B cell (primary cell): ENCODE measurements around the gene SPP2. TPM values are rescaled to one million over a fixed set of nuclear protein-coding genes. Genes with fewer than 3 reads are reported as not detected.

Experiments used
- ATAC-seq: fragments of 200-7000 bp; cut with Tn5 transposase; one replicate; pipeline ENCODE4 v1.10.0; 2021; ENCODE audit warnings: low read depth, mild to moderate bottlenecking, moderate number of reproducible peaks, moderate library complexity
- CTCF ChIA-PET: fragments of 350-600 bp; sonication (Branson Sonifier 250); formaldehyde crosslinking; loops from one replicate; lab custom pipeline; 2021; ENCODE audit warnings: antibody characterized with exemption, inconsistent platforms; lab: Charles Lee
- POLR2A ChIA-PET: fragments of 350-600 bp; sonication (Branson Sonifier 250); formaldehyde crosslinking; loops from one replicate; lab custom pipeline; 2021; ENCODE audit warnings: antibody characterized with exemption; lab: Charles Lee
- DNase-seq: peaks from one replicate; pipeline ENCODE4 v3.0.0; 2013
- H2AFZ ChIP-seq: 2 replicates; pipeline ENCODE4 v1.6.1; 2012; ENCODE audit warnings: mild to moderate bottlenecking, low read depth, low read length; ENCODE audit not compliant: insufficient read depth, poor library complexity, severe bottlenecking
- H3K27ac ChIP-seq, 2 donors: 1 replicate in 1 of 2; 2 replicates in 1 of 2; pipeline ENCODE4 v1.5.1; 2012 to 2013; ENCODE audit warnings: low read length in 2 of 2, mild to moderate bottlenecking in 2 of 2, moderate library complexity in 1 of 2
- H3K27me3 ChIP-seq, 4 experiments: fragments of 200-600 bp in 1 of 4; sonication (generic) in 1 of 4; replicated peaks in 1 of 4; 1 replicate in 2 of 4; 2 replicates in 2 of 4; pipeline versions ENCODE4 v1.6.1 to v1.7.0; 2013 to 2016; ENCODE audit warnings: low read length in 3 of 4, mild to moderate bottlenecking in 2 of 4, mixed read lengths in 1 of 4, moderate library complexity in 1 of 4; ENCODE audit not compliant: insufficient read depth in 4 of 4, control insufficient read depth in 3 of 4; ENCODE audit errors: control extremely low read depth in 1 of 4
- H3K36me3 ChIP-seq, 2 experiments: replicated peaks in 1 of 2; 1 replicate in 1 of 2; 2 replicates in 1 of 2; pipeline versions ENCODE4 v1.6.1 to v1.7.1; 2013; ENCODE audit warnings: low read length in 1 of 2; ENCODE audit not compliant: insufficient read depth in 2 of 2, control insufficient read depth in 1 of 2; ENCODE audit errors: control extremely low read depth in 1 of 2, extremely low read depth in 1 of 2
- H3K4me1 ChIP-seq, 2 donors: fragments of 200-600 bp in 1 of 2; sonication (generic) in 1 of 2; 1 replicate in 1 of 2; 2 replicates in 1 of 2; pipeline versions ENCODE4 v1.5.1 to v1.6.1; 2013 to 2017; ENCODE audit warnings: low read length in 2 of 2; ENCODE audit not compliant: control insufficient read depth in 2 of 2, insufficient read depth in 2 of 2
- H3K4me2 ChIP-seq: replicated peaks from 2 replicates; pipeline ENCODE3; 2012; ENCODE audit warnings: mild to moderate bottlenecking, low read depth, low read length; ENCODE audit not compliant: poor library complexity, severe bottlenecking
- H3K4me3 ChIP-seq, 5 experiments: fragments of 200-600 bp in 1 of 5; sonication (generic) in 1 of 5; 1 replicate in 3 of 5; 2 replicates in 2 of 5; pipeline versions ENCODE4 v1.5.1 to v1.7.0; 2011 to 2016; ENCODE audit warnings: low read length in 4 of 5, mild to moderate bottlenecking in 4 of 5, low read depth in 2 of 5, control low read depth in 1 of 5, moderate library complexity in 1 of 5; ENCODE audit not compliant: insufficient read depth in 1 of 5; ENCODE audit errors: control extremely low read depth in 1 of 5, extremely low read depth in 1 of 5
- H3K79me2 ChIP-seq: fragments of 200-600 bp; sonication (generic); one replicate; pipeline ENCODE4 v1.6.0; 2016; ENCODE audit warnings: low read length; ENCODE audit not compliant: control insufficient read depth, insufficient read depth
- H3K9ac ChIP-seq: fragments of 200-600 bp; sonication (generic); 2 replicates; pipeline ENCODE4 v1.6.1; 2017; ENCODE audit warnings: mild to moderate bottlenecking, low read length, moderate library complexity
- H3K9me3 ChIP-seq, 3 donors: one replicate each; pipeline versions ENCODE4 v1.6.1 to v1.7.1; 2013; ENCODE audit warnings: low read length in 2 of 3; ENCODE audit not compliant: control insufficient read depth in 2 of 3, insufficient read depth in 1 of 3; ENCODE audit errors: control extremely low read depth in 1 of 3
- H4K20me1 ChIP-seq: 2 replicates; pipeline ENCODE4 v1.6.0; 2012; ENCODE audit warnings: mild to moderate bottlenecking, low read length; ENCODE audit not compliant: insufficient read depth, control insufficient read depth, poor library complexity, severe bottlenecking
- H3K27ac Mint-ChIP-seq: one replicate; pipeline ENCODE4 v1.8.0; 2021; ENCODE audit warnings: mixed read lengths
- H3K27me3 Mint-ChIP-seq: one replicate; pipeline ENCODE4 v1.8.0; 2021; ENCODE audit warnings: mixed read lengths
- H3K4me1 Mint-ChIP-seq: one replicate; pipeline ENCODE4 v1.8.0; 2021; ENCODE audit warnings: mixed read lengths
- H3K4me3 Mint-ChIP-seq: one replicate; pipeline ENCODE4 v1.8.0; 2021; ENCODE audit warnings: mixed read lengths
- H3K9me3 Mint-ChIP-seq: one replicate; pipeline ENCODE4 v1.8.0; 2022; ENCODE audit warnings: mixed read lengths; ENCODE audit not compliant: insufficient read depth
- EZH2 ChIP-seq: IDR thresholded peaks from 2 replicates; pipeline ENCODE4 v1.6.1; 2012; ENCODE audit warnings: borderline replicate concordance, low read depth, mild to moderate bottlenecking, moderate library complexity, low read length; ENCODE audit not compliant: insufficient read depth, poor library complexity, severe bottlenecking
- WGBS: methylation state at CpG from one replicate; pipeline ENCODE4 v1.1.5; 2013; ENCODE audit warnings: missing lambda C conversion rate; ENCODE audit not compliant: insufficient coverage; 5-methylcytosine and 5-hydroxymethylcytosine counted together
- intact Hi-C: fragments of 100-400 bp; cut with micrococcal nuclease; formaldehyde crosslinking; loops from one replicate; pipeline ENCODE4 v1.10.0; 2022
- polyA plus RNA-seq: library from polyadenylated mRNA; depleted of rRNA; stranded (reverse); fragments of >200 nt; gene quantifications from 2 replicates; pipeline ENCODE4 v1.2.3, GENCODE V29; 2012
- total RNA-seq, 2 donors: library from RNA; stranded (reverse); fragments of 120-200 nt in 1 of 2; gene quantifications; 1 replicate in 1 of 2; 2 replicates in 1 of 2; pipeline versions ENCODE4 v1.2.3 to v1.2.4, GENCODE V29; 2013 to 2022
- TF ChIP-seq, protein P1 (sequence below): fragments of 200-600 bp; IDR thresholded peaks from one replicate; pipeline ENCODE4 v1.8.0; 2022; ENCODE audit warnings: antibody characterized with exemption, mild to moderate bottlenecking

Gene SPP2
- total and polyA plus RNA-seq, 2 donors (not counting 1 experiment from before 2014, with no cell fraction given): not detected

GRCh38 chr2:234095301-234095700 lies 44.8 kb downstream of the SPP2 start:
- H3K27me3 Mint-ChIP-seq: peaks cover 21% of the 10 kb centered on the region
- H3K9me3 ChIP-seq: peaks cover 0 to 6% (median 0%) of the 10 kb centered on the region in 3 donors
- H3K79me2 ChIP-seq: no peaks in the 10 kb centered on the region
- no peaks in the 10 kb centered on the region for H3K36me3 ChIP-seq
- 94% methylated on average over 4 of the region's 5 CpGs for WGBS
- CTCF ChIA-PET: interaction anchor here (0.9 kb wide), 1 partner anchor 31 kb away, joined by 3 read pairs; no protein-coding TSS in a partner anchor
- H3K27ac Mint-ChIP-seq: no peak overlapping the region
- H3K27ac ChIP-seq: no peak overlapping the region
- H3K9ac ChIP-seq: no peak overlapping the region
- H4K20me1 ChIP-seq: no peaks in the 10 kb centered on the region
- intact Hi-C loops: no loop called here
- H3K27me3 ChIP-seq: peaks cover 0 to 21% (median 0%) of the 10 kb centered on the region in 4 experiments
- POLR2A ChIA-PET: no interaction called here
- no peak overlapping the region for H3K4me2 ChIP-seq
- no peak overlapping the region for H3K4me3 ChIP-seq
- no peak overlapping the region for H3K4me3 Mint-ChIP-seq
- H3K4me1 Mint-ChIP-seq: peaks cover 16% of the 10 kb centered on the region
- TF ChIP-seq EZH2: no peak
- TF ChIP-seq, protein P1, sequence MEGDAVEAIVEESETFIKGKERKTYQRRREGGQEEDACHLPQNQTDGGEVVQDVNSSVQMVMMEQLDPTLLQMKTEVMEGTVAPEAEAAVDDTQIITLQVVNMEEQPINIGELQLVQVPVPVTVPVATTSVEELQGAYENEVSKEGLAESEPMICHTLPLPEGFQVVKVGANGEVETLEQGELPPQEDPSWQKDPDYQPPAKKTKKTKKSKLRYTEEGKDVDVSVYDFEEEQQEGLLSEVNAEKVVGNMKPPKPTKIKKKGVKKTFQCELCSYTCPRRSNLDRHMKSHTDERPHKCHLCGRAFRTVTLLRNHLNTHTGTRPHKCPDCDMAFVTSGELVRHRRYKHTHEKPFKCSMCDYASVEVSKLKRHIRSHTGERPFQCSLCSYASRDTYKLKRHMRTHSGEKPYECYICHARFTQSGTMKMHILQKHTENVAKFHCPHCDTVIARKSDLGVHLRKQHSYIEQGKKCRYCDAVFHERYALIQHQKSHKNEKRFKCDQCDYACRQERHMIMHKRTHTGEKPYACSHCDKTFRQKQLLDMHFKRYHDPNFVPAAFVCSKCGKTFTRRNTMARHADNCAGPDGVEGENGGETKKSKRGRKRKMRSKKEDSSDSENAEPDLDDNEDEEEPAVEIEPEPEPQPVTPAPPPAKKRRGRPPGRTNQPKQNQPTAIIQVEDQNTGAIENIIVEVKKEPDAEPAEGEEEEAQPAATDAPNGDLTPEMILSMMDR: no peak
- H3K4me1 ChIP-seq: peaks cover 17 to 20% of the 10 kb centered on the region in 2 donors
- H2AFZ ChIP-seq: no peak overlapping the region
- H3K9me3 Mint-ChIP-seq: no peaks in the 10 kb centered on the region
- ATAC-seq: no peak
- no peak for DNase-seq

- ChIA-PET POLR2A (no interaction called here), CTCF (interaction anchor here (0.6 to 0.9 kb wide), 2 partner anchors 30 to 31 kb away, joined by 3 read pairs; no protein-coding TSS in a partner anchor)
- H4K20me1 ChIP-seq: no peaks in the 10 kb centered on the region
- H3K36me3 ChIP-seq: no peaks in the 10 kb centered on the region
- TF ChIP-seq, protein P1: no peak
- TF ChIP-seq EZH2: no peak
- H3K4me1 ChIP-seq: peaks cover 20 to 21% of the 10 kb centered on the region in 2 donors
- H3K9me3 ChIP-seq: peaks cover 0 to 6% (median 0%) of the 10 kb centered on the region in 3 donors
- no peak overlapping the region for H3K27ac ChIP-seq
- intact Hi-C loops: no loop called here
- Mint-ChIP-seq H3K27me3 (peaks cover 26% of the 10 kb centered on the region), H3K27ac (no peak overlapping the region), H3K4me1 (peaks cover 16% of the 10 kb centered on the region), H3K9me3 (no peaks in the 10 kb centered on the region), H3K4me3 (no peak overlapping the region)
- no peak overlapping the region for H2AFZ ChIP-seq
- DNase-seq (no peak), ATAC-seq (no peak)
- no peak overlapping the region for H3K4me2 ChIP-seq
- WGBS: 99% methylated on average over 52 of the region's 52 CpGs
- no peak overlapping the region for H3K9ac ChIP-seq
- peaks cover 0 to 24% (median 2%) of the 10 kb centered on the region in 4 experiments for H3K27me3 ChIP-seq
- no peaks in the 10 kb centered on the region for H3K79me2 ChIP-seq
- no peak overlapping the region for H3K4me3 ChIP-seq
Observed at GRCh38 chr2:234096164-234096563, 45.7 kb downstream of the SPP2 start.
